ENCODE measurements around the gene LASP1.

LASP1 gene

GRCh38 chr17:38892620-38893019 lies 22.8 kb downstream of the LASP1 start:
- no peak overlapping the region for H3K4me3 ChIP-seq (ENCODE audit: low read depth, low read length)
- no peak for TF ChIP-seq CTCF (IDR thresholded peaks at IDR 0.05; ENCODE audit: borderline replicate concordance, insufficient read depth, low read depth, low read length)

- H3K4me3 ChIP-seq (ENCODE audit: low read depth, low read length) = no peak overlapping the region
- TF ChIP-seq CTCF (IDR thresholded peaks at IDR 0.05; ENCODE audit: borderline replicate concordance, insufficient read depth, low read depth, low read length) = no peak
Measured at GRCh38 chr17:38893113-38893512, 23.3 kb downstream of the LASP1 start.

GRCh38 chr17:38893607-38894006 lies 23.7 kb downstream of the LASP1 start:
- no peak for TF ChIP-seq CTCF (IDR thresholded peaks at IDR 0.05; ENCODE audit: borderline replicate concordance, insufficient read depth, low read depth, low read length)
- no peak overlapping the region for H3K4me3 ChIP-seq (ENCODE audit: low read depth, low read length)

GRCh38 chr17:38894276-38894675 lies 24.4 kb downstream of the LASP1 start:
- TF ChIP-seq CTCF (IDR thresholded peaks at IDR 0.05; ENCODE audit: borderline replicate concordance, insufficient read depth, low read depth, low read length) = no peak
- no peak overlapping the region for H3K4me3 ChIP-seq (ENCODE audit: low read depth, low read length)

- TF ChIP-seq CTCF (IDR thresholded peaks at IDR 0.05; ENCODE audit: borderline replicate concordance, insufficient read depth, low read depth, low read length) = no peak
- H3K4me3 ChIP-seq (ENCODE audit: low read depth, low read length) = no peak overlapping the region
Measured at GRCh38 chr17:38896346-38896954, 26.6 kb downstream of the LASP1 start.

- H3K4me3 ChIP-seq (ENCODE audit: low read depth, low read length) = no peak overlapping the region
- no peak for TF ChIP-seq CTCF (IDR thresholded peaks at IDR 0.05; ENCODE audit: borderline replicate concordance, insufficient read depth, low read depth, low read length)
Measured at GRCh38 chr17:38897176-38897575, 27.3 kb downstream of the LASP1 start.

- TF ChIP-seq CTCF (IDR thresholded peaks at IDR 0.05; ENCODE audit: borderline replicate concordance, insufficient read depth, low read depth, low read length) = no peak
- H3K4me3 ChIP-seq (ENCODE audit: low read depth, low read length) = no peak overlapping the region
Measured at GRCh38 chr17:38897671-38898290, 27.9 kb downstream of the LASP1 start.

All from GM12875 (cell line).